C4-2B (cell line): ENCODE results near the gene DGKQ.

Experiments
- CTCF ChIP-seq: fragments of 450-650 bp; conservative IDR thresholded peaks from 2 replicates; pipeline ENCODE4 v1.5.1; 2017; ENCODE audit warnings: mild to moderate bottlenecking
- ZFX ChIP-seq: fragments of 450-650 bp; IDR thresholded peaks from 2 replicates; pipeline ENCODE4 v1.6.1; 2017

GRCh38 chr4:909821-910220 lies 63.5 kb downstream of the DGKQ start:
- TF ChIP-seq CTCF = no peak
- no peak for TF ChIP-seq ZFX
